ENCODE results near the gene PDE8A.

GRCh38 chr15:85139391-85139790 lies 157.7 kb downstream of the PDE8A start:
- no peak for TF ChIP-seq CREB1 (CRISPR knock-in tag; IDR thresholded peaks at IDR 0.05; ENCODE audit: low read depth)
- TF ChIP-seq EZH2 (IDR thresholded peaks at IDR 0.05; ENCODE audit: low read depth, unreplicated experiment), result no peak
- no peak for TF ChIP-seq EZH2phosphoT487 (IDR thresholded peaks at IDR 0.05; ENCODE audit: unreplicated experiment)
- no peak for TF ChIP-seq CTCF (conservative IDR thresholded peaks at IDR 0.05; ENCODE audit: low read depth in 2 of 2)
- no peak for TF ChIP-seq REST (IDR thresholded peaks at IDR 0.05; ENCODE audit: unreplicated experiment)
- TF ChIP-seq POLR2AphosphoS5 (IDR thresholded peaks at IDR 0.05; ENCODE audit: low read depth), result no peak
- no peak for TF ChIP-seq ETS1 (IDR thresholded peaks at IDR 0.05)
- no peak for TF ChIP-seq JUNB (IDR thresholded peaks at IDR 0.05; ENCODE audit: unreplicated experiment)
- no peak for TF ChIP-seq ZNF462 (CRISPR knock-in tag; IDR thresholded peaks at IDR 0.05)
- TF ChIP-seq ZNF331 (CRISPR knock-in tag; IDR thresholded peaks at IDR 0.05; ENCODE audit: low read depth), result no peak
- no peak for TF ChIP-seq NANOG (IDR thresholded peaks at IDR 0.05; ENCODE audit: borderline replicate concordance)
- no peak for TF ChIP-seq ZNF114 (CRISPR knock-in tag; IDR thresholded peaks at IDR 0.05)
